Measurements from ENCODE around the gene MAG. TPM values are rescaled to one million over a fixed set of nuclear protein-coding genes. Genes with fewer than 3 reads are reported as not detected.
A peak's percentile ranks its signal among the peaks of the same experiment; 100 is the strongest.

MAG gene
- total and polyA plus RNA-seq, 9 of the 15 experiments (the other 6 are each of a cell fraction or from before 2014, with no cell fraction given): 0.11 to 10.0 (median 1.6) TPM

- TF ChIP-seq ZNF592 (IDR thresholded peaks at IDR 0.05) (no peak), CUX1 (CRISPR knock-in tag; IDR thresholded peaks at IDR 0.05) (no peak), ZNF316 (IDR thresholded peaks at IDR 0.05) (peak; percentile 85), DNMT1 (IDR thresholded peaks at IDR 0.05) (no peak), ARID4B (CRISPR knock-in tag; IDR thresholded peaks at IDR 0.05) (peak; percentile 75; the same call in 1 of the 2 replicates), RBM39 (optimal IDR thresholded peaks at IDR 0.05; ENCODE audit: low read depth, low read length) (no peak), SP1 (CRISPR knock-in tag; IDR thresholded peaks at IDR 0.05) (no peak), FOXO4 (CRISPR knock-in tag; IDR thresholded peaks at IDR 0.05) (no peak), CREBBP (IDR thresholded peaks at IDR 0.05; ENCODE audit: low read depth, low read length) (no peak)
These were observed 44.2 kb upstream of the MAG start (continued) for GRCh38 chr19:35247526-35248309.

All from K562 (cell line).